ENCODE results near the gene POPDC3.

GRCh38 chr6:105167914-105168313, 11.9 kb downstream of the POPDC3 start:
- TF ChIP-seq POLR2A (IDR thresholded peaks at IDR 0.05) (no peak), CTCF (IDR thresholded peaks at IDR 0.05) (no peak)
